HG03571 (cell line): ENCODE measurements around the gene SH2D4B.

Source experiments
- ATAC-seq: cut with Tn5 transposase; IDR thresholded peaks from one replicate; pipeline ENCODE4 v1.9.1; 2021; ENCODE audit not compliant: unreplicated experiment

Gene SH2D4B

DNA sequence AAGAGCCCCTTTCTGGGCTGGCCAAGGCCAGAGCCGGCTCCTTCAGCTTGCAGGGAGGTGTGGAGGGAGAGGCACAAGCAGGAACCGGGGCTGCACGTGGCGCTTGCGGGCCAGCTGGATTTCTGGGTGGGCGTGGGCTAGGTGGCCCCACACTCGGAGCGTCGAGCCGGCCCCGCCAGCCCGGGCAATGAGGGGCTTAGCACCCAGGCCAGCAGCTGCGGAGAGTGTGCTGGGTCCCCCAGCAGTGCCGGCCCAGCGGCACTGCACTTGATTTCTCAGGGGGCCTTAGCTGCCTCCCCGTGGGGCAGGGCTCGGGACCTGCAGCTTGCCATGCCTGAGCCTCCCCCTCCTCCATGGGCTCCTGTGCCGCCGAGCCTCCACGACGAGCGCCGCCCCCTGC lies 48.1 kb downstream of the SH2D4B start:
- no peak for ATAC-seq

GRCh38 chr10:80588546-80588945 lies 50.8 kb downstream of the SH2D4B start:
- ATAC-seq, result no peak

GRCh38 chr10:80589726-80590373 lies 52.1 kb downstream of the SH2D4B start:
- peak; percentile 96 for ATAC-seq

DNA sequence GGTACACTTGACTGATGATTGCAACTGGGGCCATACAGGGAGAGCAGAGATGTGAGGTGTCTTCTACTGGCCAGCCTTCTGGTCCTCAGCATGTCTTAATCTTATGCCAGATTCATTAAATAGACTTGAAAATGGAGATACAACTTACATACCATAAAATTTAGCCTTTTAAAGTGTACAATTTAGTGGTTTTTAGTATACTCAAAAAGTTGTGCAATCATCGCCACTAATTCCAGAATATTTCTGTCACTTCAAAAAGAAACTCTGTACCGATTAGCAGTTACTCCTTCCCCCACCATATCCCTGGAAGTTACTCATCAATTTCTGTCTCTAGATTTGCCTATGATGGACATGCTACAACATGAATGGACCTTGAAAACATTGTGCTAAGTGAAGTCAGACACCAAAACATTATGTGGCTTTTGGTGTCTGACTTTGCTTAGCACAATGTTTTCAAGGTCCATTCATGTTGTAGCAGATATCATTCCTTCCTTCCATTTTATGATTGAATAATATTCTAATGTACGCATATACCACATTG lies 53.0 kb downstream of the SH2D4B start:
- ATAC-seq, result no peak

- no peak for ATAC-seq
Measured at GRCh38 chr10:80596391-80597257, 58.9 kb downstream of the SH2D4B start.

- peak; percentile 66 for ATAC-seq
Measured at GRCh38 chr10:80598084-80598798, 60.5 kb downstream of the SH2D4B start.

GRCh38 chr10:80598951-80599350 lies 61.2 kb downstream of the SH2D4B start:
- no peak for ATAC-seq

DNA sequence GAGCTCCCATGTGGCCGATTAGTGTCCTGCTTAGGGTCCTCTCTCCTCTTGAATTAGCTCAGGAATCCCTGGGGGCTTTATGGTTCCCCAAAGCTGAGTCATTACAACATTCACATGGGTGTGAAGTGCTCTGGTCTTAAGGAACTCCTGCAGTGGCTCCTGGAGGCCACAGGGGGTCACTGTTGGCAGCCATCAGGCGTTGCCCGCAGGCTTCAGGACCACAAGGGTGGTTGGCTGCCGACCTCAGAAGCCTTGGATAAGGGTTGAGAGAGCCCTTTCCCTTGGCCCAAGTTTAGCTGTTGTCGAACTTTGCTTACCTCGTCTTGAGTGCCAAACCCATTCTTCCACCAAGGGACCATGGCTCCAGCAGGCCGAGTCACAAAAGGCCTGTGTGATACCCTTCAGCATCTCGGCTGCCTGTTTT lies 61.7 kb downstream of the SH2D4B start:
- ATAC-seq, result peak; percentile 74

DNA sequence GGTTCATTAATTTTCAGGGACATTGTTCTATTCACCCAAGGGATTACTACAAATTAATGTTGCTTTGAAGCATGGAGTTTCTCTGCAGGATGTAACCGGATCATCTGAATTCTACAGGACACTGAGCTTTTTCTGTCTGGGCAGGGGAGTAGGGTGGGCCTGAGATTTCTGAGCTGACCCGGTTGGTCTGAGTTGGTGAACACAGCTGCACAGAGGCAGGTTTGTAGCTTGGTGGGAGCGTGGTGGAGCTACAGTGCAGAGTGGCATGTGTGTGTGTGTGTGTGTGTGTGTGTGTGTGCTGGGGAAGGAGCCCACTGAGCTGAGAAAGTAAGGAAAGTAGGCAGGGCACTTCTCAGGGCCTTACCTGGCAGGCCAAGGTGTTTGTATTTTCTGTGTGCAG lies 62.6 kb downstream of the SH2D4B start:
- ATAC-seq, result no peak

- ATAC-seq, result no peak
Measured at GRCh38 chr10:80602881-80603280, 65.2 kb downstream of the SH2D4B start.

DNA sequence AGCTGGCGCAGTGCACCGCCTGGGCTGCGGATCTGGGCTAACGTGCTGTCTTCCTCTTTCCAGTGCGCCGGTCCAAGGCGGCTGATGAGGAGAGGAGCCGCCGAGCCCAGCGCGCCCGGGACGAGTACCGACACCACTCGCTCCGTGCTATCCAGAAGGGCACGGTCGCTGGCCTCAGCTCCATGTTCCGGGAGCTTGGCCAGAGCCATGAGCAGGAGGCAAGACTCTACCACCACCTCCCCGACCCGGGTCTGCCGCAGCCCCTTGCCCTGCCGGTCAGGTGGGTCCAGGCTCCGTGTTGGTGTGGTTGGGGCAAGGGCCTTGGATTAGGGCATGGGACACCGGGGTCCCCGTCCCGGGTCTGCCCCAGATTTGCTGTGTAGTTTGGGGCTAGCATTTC lies 65.8 kb downstream of the SH2D4B start:
- no peak for ATAC-seq

GRCh38 chr10:80608706-80609105 lies 71.0 kb downstream of the SH2D4B start:
- no peak for ATAC-seq

- no peak for ATAC-seq
Measured at GRCh38 chr10:80609331-80609730, 71.6 kb downstream of the SH2D4B start.

GRCh38 chr10:80611481-80612185 lies 73.9 kb downstream of the SH2D4B start:
- no peak for ATAC-seq

DNA sequence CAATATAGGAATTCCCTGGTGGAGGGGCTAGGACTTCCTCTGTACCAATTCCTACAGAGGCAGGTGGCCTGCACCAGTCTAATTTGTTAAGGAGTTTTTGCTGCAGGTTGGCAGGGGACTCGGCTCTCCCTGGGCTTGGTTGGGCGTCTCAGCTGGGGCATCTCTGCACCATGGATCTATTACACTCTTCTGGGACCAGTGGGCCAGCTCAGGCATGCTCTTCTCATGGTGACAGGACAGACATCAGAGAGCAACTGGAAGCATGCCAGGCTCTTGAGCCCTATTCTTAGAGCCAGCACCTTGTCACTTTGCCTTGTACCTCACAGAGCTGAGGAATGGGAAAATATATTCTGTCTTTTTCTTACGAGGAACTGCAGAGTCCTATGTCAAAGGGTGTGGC lies 74.6 kb downstream of the SH2D4B start:
- ATAC-seq, result no peak

DNA sequence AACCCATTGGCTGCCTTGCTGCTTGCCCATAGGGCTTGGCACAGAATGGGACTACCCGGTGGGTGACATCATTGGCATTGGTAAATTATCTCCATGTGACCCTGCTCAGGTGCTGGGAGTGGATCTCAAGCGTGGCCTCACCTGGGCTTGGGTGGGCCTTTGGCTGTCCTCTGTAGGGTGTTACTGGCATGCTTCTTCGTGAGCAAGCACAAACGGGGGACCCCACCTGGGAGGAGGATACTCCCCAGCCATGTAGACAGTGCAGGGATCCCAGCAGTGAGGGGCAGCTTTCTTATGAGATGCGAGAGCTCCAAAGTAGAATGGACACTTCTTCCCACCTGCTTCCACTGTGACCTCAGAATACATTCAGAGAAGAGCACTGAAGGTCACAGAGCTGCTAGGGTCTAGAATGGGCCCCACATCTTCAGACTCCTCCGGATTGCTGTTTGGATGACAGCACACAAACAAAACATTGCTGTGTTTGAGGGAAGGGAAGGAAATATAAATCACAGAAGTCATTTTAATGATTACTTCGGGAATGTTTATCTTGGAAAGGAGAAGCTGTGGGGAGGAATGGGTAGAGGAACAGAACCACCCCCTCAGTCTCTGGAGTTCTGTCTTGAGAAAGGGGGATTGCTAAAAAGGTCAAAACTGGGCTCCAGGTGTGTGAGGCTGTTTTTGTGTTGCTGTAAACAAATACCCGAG lies 75.9 kb downstream of the SH2D4B start:
- no peak for ATAC-seq

DNA sequence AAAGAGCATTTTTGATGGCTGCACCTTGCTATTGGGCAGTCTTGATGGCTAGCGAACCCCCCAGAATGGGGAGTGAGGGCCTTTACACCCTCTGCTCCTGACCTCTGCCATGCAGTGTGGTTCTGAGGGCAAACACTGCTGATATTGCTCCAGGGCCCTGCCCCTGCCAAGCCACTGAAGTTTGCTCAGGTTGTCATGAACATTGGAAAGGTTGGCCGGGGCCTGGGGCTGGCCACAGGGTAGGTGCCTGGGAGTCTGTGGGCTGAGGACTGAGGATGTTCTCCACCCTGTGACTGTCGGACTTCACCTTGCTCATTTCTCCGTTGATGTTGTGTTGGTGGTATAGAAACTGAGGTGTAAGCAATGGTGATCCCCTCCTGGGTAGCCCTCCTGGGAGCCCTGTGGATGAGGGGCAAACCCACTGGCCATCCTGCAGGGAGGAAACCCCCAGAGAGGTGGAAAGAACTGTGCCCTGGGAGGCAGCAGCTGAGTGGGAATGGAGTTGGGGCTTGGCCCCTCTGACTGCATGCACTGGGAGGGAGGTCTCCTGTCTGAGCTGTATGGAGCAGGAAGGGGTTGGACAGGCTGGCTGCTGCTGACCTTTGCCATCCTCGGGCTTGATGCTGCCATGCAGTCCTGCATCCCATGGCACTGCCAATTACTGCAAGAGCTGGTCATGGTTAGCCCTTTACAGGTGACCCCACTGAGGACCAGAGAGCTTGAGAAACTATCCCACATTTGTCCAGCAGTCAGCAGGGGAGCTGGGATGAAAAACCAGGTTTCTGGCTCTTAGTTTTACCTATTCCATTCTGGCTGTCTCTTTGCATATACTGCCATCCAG lies 77.1 kb downstream of the SH2D4B start:
- ATAC-seq, result no peak

- no peak for ATAC-seq
Measured at GRCh38 chr10:80617807-80618206, 80.1 kb downstream of the SH2D4B start.

DNA sequence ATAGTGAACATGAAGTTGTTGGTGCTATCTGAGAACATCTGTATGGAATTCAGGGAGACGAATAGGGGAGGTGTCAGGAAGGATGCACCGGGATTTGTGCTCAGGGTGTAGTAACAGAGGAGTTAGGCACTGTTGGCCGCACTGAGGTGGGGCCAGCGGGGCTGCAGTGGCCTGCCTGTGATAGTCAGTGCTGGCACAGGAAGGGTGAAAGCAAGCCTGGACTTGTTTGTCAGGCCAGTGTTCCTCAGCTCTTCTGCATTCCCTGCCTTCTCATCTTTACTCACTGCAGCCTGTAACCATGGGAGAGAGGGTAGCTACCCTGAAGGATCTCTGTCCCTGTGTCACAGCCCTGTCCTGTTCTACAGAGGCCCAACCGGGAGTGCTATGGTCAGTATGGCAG lies 81.3 kb downstream of the SH2D4B start:
- ATAC-seq, result no peak
